Stromal cell of bone marrow (primary cell): ENCODE data around the gene ANO7.

Experiments used
- DNase-seq: peaks from one replicate; pipeline ENCODE4 v3.0.0-alpha.2; 2012; ENCODE audit warnings: low read depth

Gene ANO7, protein sequence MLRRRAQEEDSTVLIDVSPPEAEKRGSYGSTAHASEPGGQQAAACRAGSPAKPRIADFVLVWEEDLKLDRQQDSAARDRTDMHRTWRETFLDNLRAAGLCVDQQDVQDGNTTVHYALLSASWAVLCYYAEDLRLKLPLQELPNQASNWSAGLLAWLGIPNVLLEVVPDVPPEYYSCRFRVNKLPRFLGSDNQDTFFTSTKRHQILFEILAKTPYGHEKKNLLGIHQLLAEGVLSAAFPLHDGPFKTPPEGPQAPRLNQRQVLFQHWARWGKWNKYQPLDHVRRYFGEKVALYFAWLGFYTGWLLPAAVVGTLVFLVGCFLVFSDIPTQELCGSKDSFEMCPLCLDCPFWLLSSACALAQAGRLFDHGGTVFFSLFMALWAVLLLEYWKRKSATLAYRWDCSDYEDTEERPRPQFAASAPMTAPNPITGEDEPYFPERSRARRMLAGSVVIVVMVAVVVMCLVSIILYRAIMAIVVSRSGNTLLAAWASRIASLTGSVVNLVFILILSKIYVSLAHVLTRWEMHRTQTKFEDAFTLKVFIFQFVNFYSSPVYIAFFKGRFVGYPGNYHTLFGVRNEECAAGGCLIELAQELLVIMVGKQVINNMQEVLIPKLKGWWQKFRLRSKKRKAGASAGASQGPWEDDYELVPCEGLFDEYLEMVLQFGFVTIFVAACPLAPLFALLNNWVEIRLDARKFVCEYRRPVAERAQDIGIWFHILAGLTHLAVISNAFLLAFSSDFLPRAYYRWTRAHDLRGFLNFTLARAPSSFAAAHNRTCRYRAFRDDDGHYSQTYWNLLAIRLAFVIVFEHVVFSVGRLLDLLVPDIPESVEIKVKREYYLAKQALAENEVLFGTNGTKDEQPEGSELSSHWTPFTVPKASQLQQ

DNA sequence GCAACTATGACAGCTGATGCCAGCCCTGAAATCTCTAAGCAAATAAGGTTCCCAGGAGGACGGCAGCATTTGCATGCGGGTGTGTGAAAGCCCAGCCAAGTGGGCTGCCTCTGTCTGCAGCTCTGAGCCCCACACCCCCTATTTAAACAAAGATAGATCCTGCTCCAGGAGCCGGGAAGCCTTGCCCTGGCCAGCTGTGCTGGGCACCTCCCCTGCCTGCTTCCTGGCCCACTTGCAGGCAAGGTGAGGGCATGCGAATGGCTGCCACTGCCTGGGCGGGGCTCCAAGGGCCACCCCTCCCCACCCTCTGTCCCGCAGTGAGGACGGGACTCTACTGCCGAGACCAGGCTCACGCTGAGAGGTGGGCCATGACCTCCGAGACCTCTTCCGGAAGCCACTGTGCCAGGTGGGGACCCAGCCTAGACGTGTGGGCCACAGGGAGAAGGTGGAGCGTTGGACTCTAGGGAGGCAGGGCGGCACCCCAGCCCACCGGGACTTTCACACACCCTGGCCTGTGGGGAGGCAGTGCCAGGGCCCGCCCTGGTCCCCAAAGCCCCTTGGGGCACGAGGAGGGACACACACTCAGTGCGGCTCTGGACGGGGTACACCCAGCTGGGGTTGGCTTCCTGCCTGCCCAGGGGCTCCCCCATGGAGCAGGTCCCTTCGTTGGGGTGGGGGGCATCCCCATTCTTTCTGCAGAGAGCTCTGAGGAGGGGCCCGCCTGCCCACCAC, at the start of gene ANO7:
Gene ANO7 (plus strand): TSS at position 317 of the 732 bp plus-strand sequence. CDS start 1,387 bp downstream, outside the sequence.
- no peak for DNase-seq

DNA sequence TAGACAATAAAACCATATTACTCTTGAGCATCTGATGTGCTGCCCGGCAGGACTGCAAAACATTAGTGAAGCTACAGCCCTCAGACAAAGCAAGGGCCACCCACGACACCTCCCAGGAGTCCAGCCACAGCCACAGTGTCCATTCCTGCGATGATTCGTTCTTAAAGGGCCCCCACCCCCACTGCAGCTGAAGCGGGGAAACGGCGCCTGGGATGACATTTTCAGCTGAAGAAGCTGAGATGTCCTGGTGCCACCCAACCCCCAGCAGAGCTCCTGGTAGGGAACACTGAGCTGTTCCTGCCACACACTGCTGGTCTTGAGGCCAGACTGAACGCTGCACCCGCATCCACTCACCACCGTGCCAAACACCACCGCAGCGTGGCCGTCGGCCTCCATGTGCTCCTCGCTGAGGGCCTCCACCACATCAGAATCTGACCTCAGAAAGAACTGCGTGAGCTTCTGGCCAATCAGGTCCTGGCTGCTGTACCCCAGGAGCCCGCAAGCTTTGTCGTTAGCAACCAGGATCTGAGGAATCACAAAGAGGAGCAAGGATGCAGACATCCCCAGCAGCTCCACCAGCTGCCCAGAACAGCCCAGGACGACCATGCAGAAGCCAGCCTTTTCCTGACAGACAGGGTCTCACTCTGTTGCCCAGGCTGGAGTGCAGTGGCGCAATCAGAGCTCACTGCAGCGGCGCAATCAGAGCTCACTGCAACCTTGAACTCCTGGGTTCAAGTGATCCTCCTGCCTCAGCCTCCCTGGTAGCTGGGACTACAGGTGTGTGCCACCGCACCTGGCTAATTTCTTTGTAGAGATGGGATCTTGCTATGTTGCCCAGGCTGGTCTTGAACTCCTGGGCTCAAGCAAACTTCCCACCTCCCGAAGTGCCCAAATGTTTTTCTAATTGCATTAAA, 48.7 kb upstream of the ANO7 start:
- DNase-seq = no peak

DNA sequence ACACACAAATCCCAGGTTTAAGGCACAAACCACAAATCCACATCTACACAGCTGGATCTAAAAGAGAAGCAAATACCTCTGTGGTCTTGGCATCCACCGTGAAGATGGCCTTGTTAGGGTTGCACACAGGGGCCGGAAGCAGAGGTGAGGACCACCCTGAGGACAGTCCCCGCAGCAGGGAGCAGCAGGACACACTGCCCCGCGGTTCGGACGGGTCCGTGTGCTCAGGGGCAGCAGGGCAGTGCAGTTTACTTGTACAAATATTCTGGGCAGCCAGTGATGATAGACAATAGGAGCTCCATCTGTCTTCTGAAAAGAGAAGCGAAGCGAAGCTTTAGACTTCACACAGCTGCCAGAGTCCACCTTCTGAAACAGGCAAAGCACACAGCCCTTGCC, 48.0 kb upstream of the ANO7 start:
- DNase-seq = no peak

DNA sequence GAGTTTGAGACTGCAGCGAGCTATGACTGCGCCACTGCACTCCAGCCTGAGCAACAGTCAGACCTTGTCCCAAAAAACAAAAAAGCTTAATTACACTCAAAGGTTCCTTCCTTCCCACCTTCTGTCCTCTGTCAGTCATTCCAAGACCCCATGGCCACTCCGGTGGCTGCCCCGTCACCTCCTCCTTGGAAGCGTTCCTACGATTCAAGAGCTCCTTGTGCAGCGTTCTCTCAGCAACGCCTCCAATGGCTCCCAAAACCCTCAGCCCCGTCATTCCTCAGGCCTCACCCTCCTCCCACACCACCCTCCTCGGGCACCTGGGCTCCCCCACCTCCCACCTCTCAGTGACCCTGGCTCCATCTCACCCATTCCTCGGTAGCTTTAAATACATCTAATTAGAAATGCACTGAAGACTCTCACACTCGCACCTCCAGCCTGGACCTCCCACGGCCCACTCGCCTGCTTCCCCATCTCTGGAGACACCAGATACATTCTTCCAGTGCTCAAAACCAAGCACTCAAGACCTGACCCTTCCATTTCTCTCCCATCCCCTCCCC, 47.2 kb upstream of the ANO7 start:
- DNase-seq = no peak

DNA sequence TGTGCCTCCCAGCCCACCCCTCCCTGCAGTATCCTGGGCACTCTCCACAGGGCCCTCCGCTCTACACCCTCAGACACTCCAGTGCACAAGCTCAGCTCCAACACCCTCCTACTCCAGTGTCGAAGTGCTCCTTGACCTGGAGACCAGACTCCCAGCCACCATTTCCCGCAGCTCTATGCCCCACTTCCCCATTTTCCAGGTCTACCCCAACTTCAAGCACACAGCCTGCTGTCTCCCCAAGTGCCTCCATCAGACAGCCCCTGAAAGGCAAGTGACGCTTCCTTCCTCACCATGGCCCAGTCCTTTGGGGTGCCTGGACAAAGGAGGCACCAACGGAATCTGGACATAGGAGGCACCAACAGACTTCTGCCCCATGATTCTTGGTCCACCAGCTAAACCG, 46.4 kb upstream of the ANO7 start:
- no peak for DNase-seq

DNA sequence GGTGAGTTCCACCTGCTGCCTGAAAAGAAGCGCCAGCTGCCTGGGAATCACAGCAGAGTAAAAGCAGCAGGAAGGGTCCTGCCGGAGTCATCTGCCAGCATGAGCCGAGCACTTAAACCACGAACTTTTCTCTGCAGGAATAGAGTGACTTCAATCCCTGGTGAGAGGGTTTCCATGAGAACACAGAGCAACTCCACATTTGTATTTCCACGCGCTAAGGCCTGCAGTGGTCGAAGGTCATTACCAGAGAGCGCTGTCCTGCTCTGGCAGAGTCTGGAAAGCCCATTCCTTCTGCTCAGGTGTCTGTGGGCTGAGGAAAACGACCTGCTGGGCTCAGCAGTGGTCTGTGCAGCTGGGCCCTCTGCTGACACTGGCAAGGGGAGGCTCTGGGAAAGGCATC, 45.9 kb upstream of the ANO7 start:
- no peak for DNase-seq

DNA sequence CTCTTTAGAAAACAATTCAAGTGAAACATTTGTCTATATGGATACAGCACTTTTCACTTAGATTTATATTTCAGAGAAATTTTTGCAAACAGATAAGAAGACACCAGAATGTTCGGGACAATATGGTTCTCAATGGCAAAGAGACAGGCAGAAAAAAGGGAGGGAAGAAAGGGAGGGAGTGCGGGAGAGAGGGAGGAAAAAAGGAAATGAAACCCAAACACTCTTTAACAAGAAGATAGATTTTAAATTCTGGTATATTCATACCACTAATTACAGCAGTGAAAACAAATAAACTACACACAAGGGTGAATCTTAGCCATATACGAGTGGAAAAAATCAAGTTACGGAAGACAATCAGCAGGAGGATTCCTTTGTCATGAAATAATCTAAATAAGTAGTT, 42.2 kb upstream of the ANO7 start:
- no peak for DNase-seq

DNA sequence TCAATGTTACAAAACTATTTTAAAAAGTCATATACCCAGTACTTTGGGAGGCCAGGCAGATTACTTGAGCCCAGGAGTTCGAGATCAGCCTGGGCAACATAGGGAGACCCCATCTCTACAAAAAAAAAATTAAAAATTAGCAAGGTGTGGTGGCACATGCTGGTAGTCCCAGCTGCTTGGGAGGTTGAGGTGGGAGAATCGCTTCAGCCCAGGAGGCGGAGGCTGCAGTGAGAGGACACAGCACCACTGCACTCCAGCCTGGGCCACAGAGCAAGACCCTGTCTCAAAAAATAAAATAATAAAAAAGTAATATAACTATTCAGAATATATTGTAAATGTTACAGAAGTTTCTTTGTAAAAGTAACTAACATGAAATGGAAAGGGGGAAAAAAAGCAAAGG, 41.1 kb upstream of the ANO7 start:
- DNase-seq = no peak

DNA sequence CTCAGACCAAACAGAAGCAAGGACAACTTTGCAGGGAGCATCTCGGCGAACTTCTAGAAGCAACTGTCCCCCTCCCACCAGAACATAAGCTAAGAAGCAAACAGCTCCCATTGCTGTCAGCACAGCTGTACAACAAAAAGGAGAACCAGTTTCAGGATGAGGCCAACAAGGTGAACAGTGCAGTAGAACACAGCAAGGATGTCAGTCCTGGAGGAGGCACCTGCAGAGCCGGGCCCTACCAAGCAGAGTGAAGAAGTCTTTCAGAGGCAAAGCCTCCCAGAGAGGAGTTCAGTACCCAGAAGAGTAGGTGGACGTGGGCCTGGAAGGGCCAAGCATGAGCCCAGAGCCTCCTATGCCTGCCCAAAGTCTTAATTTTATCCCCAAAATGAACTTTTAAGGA, 40.2 kb upstream of the ANO7 start:
- no peak for DNase-seq

DNA sequence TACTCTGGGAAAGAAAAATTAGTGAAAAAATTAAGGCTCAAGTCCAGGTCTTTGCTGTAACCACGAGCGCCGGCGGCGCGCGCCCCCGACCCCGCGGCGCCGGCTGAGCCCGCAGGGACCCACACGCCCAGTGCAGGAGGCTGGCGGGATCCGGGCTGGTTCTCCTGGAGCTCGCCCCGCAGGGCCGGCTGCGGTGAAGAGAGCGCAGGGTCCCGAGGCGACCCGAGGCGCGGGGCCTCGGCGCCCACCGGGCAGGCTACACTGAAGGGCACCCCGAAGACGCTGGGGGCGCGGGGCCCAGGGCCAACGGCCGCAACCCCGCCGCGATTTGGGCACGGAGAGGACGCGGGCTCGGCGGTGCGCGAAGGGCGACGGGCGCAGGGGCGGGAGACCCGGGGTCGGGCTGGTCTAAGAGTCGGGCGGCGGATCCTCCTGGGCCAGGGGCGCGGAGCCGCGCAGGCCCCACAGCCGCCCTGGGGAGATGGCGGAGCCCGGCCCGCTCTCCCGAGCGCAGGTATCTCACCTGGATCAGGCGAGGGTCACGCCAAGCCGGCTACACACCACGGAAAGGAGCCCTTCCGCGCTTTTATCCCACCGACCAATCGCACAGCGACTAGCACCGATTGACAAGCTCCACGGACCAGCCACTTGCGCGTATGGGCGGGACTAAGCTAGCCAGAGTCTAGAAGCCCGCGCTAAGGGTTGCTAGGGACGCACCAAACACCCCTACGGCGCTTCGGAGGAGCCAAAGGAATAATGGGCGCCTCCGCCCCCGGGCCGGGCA, 39.4 kb upstream of the ANO7 start, which contains the start of gene PASK:
Gene PASK (minus strand): TSS at position 582 of the 784 bp plus-strand sequence. CDS start 6,440 bp downstream, outside the sequence.
- peak; percentile 92 for DNase-seq

DNA sequence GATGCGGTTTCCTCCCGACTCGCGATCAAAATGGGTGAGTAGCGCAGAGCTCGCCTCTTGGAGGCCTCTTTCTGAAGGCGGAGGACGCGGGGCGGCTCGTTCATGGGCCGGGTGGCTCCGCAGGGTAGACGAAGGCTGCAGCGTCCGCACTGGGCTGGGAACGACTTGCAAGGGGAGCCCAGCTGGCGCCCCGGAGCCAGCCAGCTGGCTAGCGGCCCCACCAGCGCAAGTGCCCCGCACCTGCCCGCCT, 38.9 kb upstream of the ANO7 start:
- DNase-seq = no peak

DNA sequence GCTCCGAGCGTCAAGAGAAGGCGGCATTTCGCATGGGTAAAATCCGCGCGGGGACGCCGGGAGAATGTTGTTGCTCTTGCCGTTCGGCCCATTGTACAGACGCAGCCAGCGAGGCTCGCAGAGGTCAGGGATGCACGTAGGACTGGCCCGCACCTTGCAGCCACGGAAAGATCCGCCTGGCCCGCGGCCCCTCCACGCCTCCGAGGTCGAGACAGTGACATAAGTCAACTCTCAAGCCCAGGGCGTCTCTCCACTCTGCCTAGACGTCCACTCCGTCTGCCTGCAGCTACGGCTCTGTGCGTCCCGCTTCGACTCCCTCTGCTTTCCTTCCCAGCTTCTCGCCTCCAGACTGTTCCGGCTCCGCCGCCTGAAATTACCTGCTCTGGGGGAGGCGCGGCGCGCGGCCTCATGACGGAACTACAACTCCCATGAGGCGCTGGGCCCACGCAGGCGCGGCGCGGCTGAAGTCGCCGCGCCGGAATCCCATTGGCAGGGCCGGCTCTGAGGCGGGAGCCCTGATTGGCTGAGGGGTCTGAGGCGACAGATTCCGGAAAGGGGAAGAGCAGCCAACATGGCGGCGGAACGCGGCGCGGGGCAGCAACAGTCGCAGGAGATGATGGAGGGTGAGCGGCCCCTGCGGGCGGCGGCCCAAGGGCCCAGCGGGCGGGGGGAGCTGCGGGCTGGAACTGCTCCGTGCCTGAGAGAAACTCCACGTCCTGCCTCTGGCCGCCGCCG, 38.4 kb upstream of the ANO7 start, which contains the start of gene PPP1R7:
Gene PPP1R7 (plus strand): TSS at position 543 of the 735 bp plus-strand sequence. CDS start 29 bp downstream, at position 572.
- DNase-seq = peak; percentile 88

DNA sequence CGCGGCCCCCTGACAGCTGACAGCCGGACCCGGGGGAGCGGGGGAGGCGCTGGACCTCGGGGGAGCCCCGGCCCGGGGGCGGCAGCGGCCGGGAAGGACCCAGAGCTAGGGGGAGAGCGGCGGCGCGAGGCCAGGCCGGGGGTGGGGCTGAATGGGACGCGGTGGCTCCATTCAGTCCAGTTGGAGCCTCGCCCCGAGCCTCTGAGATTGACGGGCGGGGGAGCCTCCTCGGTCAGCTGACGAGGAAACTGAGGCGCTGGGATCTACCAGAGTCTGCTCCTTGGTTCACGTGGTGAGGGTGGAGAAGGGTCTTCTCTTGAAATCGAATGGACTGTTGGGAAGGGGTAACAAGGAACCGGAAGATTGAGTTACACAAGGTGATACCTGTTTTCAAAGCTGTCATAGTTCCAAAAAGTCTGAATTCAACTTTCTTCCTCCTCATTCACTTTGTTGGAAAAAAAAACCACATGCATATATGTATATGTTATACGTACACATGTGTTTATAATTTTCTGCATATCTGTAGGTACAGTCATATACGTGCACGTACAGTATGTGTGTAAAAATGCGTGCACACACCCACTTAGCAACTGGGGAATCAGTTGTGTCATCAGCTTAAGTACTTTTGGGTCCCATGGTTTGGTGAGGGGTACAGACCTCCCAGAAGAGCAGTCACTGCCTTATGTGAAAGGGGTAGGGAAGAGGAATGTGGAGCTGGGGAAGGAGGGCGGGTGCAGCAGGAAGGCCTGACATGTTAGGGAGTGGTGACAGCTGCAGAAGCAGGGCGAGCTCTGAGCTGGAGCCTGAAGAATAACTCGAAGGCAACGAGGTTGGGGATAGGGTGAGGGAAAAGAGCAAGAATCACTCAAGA, 37.6 kb upstream of the ANO7 start:
- DNase-seq = no peak

DNA sequence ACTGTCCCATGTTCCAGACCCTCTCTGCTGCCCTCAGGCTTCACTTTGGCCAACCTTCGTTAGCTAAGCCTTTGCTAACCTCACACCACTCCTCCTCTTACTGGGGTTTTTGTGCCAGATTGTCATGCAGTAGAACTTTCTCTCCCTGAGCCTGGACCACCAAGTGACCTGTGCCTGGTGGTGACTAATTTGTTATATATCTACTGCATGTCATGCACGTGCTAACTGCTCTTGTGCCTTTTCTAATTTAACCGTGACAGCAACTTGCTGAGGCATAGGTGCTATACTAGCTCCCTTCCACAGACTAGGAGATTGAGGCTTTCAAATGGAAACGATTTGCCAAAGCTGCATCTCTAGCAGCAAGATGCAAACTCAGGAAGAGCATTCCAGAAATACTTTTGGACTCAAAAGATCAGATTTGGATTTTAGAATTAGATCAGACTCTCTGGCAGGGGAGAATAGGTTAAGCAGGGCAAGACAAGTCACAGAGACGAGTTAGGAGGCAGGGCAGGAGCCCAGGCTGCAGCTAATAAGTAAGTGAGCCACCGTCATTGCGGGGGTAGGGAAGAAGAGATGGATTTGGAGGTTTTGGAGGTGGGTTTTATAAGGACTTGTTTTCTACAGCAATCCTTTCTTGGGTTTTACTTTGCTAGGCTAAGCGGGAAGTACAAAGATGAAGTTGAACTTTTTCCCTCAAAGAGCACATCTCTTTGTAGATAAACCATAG, 36.4 kb upstream of the ANO7 start:
- DNase-seq = no peak

DNA sequence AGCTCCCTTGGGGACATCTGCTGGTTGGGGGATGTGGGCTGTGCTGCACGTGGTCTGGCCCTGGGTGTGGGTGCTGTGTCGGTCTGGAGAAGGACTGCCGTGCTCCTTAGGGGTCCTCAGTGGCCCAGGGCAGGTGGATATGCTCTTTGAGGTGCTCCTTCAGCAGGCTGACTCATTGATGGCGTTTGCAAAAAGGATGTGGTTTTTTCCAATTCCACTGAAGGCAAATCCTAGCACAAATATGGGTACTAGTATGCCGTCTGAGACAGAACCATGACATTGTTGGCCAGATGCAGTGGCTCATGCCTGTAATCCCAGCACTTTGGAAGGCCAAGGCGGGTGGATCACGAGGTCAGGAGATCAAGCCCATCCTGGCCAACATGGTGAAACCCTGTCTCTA, 34.9 kb upstream of the ANO7 start:
- no peak for DNase-seq

DNA sequence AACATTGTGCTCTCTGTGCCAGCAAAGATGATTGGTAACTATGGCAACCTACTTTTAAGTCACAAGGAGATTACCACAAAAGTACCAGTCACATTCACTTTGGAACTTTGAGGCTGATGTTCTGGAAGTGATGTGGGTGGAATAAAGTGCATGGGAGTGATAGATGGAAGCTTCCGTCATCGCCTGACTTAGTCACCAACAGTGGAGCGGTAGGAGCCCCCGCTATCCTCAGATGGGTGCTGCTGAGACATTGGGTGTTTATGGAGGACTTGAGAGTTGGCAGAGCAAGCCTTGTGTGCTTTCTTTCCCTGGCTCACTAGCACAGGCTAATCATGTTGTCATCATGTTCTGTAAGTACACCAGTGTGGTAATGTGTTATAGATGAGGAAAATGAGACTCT, 33.6 kb upstream of the ANO7 start:
- peak; percentile 67 for DNase-seq

DNA sequence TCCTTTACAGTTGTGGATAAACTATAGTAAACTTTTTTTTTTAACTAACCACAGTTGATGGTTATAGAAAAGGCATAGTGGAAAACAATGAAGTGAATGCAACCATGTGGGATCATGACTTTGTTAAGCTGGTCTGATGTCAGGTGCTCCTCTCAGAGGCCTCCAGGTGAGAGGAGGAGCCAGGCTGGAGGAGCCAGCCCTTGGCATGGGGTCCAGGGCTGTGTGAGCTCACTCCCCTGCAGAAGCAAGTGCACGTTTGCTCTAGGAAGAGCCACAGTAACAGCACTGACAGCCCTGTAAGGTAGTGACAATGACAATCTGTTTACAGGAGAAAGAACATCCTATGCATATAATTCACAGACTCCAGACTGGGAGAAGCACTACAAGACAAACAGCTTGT, 32.5 kb upstream of the ANO7 start:
- no peak for DNase-seq

DNA sequence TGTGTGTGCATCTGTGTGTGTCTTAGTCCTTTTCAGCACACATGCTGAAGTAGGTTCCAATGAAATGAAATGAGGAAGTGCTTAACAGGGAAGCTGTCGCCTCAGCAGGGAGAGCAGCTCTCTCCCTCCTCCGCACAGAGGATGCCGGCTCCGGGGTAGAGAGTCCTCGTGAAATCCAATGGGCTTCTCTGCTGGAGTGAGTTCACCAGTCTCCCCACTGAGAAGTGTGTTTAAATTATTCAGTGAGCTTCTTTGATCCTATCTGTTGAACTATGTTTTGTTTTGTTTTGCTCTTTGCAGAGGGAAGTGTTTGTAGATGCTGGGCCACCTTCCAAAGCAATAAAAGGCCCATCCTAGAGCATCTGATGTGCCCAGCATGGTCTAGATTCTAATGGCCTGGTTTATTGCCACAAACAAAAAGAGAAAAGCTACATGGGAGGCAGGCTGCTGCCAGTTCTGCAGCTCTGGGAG, 31.5 kb upstream of the ANO7 start:
- DNase-seq = no peak
